Esophagus muscularis mucosa (tissue), 4 donors: ENCODE data around the gene BLNK. TPM values are rescaled to one million over a fixed set of nuclear protein-coding genes. Genes with fewer than 3 reads are reported as not detected.

ENCODE experiments used
- DNase-seq: peaks from one replicate; pipeline ENCODE4 v3.0.0-alpha.2; 2017; ENCODE audit errors: extremely low spot score
- H3K27ac ChIP-seq, 4 donors: fragments of 200-600 bp; sonication (generic); replicated peaks in 1 of 4; 1 replicate in 3 of 4; 2 replicates in 1 of 4; pipeline ENCODE4 v1.5.1; 2016 to 2019; ENCODE audit warnings: mild to moderate bottlenecking in 1 of 4
- H3K27me3 ChIP-seq, 4 donors: fragments of 200-600 bp; sonication (generic); one replicate each; pipeline versions ENCODE4 v1.5.1 to v1.6.0; 2016 to 2019
- H3K36me3 ChIP-seq, 4 donors: fragments of 200-600 bp; sonication (generic); one replicate each; pipeline ENCODE4 v1.5.1; 2016 to 2019
- H3K4me1 ChIP-seq, 4 donors: fragments of 200-600 bp; sonication (generic); one replicate each; pipeline ENCODE4 v1.5.1; 2016 to 2019
- H3K4me3 ChIP-seq, 4 donors: fragments of 200-600 bp; sonication (generic); 1 replicate in 2 of 4; 2 replicates in 2 of 4; pipeline ENCODE4 v1.5.1; 2016 to 2019; ENCODE audit warnings: mild to moderate bottlenecking in 4 of 4, moderate library complexity in 1 of 4
- H3K9me3 ChIP-seq, 4 donors: fragments of 200-600 bp; sonication (generic); 1 replicate in 3 of 4; 2 replicates in 1 of 4; pipeline ENCODE4 v1.5.1; 2016 to 2019
- EP300 ChIP-seq: sonication (generic); formaldehyde crosslinking; IDR thresholded peaks from one replicate; pipeline ENCODE4 v1.6.1; 2017; ENCODE audit warnings: antibody characterized with exemption
- POLR2A ChIP-seq: fragments of 450-650 bp; IDR thresholded peaks from one replicate; pipeline ENCODE4 v1.6.1; 2017; ENCODE audit warnings: antibody characterized with exemption, moderate library complexity, mild to moderate bottlenecking, low read depth
- POLR2AphosphoS5 ChIP-seq, 2 donors: sonication (generic); formaldehyde crosslinking; IDR thresholded peaks; one replicate each; pipeline ENCODE4 v1.6.1; 2017; ENCODE audit warnings: antibody characterized with exemption in 2 of 2
- WGBS: methylation state at CpG from one replicate; pipeline ENCODE4 v1.1.5; 2018; 5-methylcytosine and 5-hydroxymethylcytosine counted together
- intact Hi-C: fragments of 100-400 bp; cut with DNase I; formaldehyde crosslinking; loops from one replicate; pipeline ENCODE4 v1.15.1; 2023
- total RNA-seq, 4 donors: library from RNA; depleted of rRNA; stranded (reverse); fragments of >200 nt; gene quantifications; one replicate each; pipeline versions ENCODE4 v1.1.0 to v1.2.1, GENCODE V29; 2016
- TF ChIP-seq, protein P1 (sequence below), 3 experiments: fragments of 200-600 bp in 2 of 3; fragments of 450-650 bp in 1 of 3; sonication (generic) in 2 of 3; IDR thresholded peaks; one replicate each; pipeline ENCODE4 v1.5.1; 2017 to 2019; ENCODE audit warnings: antibody characterized with exemption in 3 of 3, mild to moderate bottlenecking in 2 of 3, moderate library complexity in 1 of 3

The BLNK gene
- total RNA-seq, 4 donors from 2014 or later, result 0.86 to 5.0 (median 1.1) TPM

DNA sequence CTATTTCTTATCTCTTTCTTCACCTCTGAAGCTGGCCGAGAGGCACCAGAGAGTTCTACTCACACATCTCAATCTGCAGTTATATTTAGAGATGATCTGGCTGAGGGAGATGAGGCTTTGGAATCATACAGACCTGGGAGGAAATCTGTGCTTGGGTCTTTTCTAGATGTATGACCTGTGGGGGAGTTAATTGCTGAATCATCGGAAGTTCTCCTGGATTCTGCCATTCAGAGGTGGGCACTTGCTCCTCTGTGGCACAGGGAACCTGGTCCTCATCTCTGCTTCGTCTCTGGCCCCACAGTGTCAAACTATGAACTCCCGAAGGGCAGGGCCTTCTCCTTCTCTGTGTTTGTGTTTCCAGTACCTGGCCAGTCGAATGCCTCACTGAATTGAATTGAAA lies 52.5 kb downstream of the BLNK start:
- WGBS, result 64% methylated on average over 5 of the region's 5 CpGs
- peak; percentile 29 for DNase-seq
- Histone ChIP-seq H3K4me1 (no peaks in the 10 kb centered on the region), H3K9me3 (no peaks in the 10 kb centered on the region), H3K36me3 (no peaks in the 10 kb centered on the region), H3K4me3 (no peak overlapping the region), H3K27me3 (peaks cover 0 to 22% (median 0%) of the 10 kb centered on the region in 4 donors), H3K27ac (no peak overlapping the region)
- TF ChIP-seq EP300 (no peak), POLR2AphosphoS5 (IDR thresholded peaks at IDR 0.05) (no peak), POLR2A (no peak)
- TF ChIP-seq, protein P1, sequence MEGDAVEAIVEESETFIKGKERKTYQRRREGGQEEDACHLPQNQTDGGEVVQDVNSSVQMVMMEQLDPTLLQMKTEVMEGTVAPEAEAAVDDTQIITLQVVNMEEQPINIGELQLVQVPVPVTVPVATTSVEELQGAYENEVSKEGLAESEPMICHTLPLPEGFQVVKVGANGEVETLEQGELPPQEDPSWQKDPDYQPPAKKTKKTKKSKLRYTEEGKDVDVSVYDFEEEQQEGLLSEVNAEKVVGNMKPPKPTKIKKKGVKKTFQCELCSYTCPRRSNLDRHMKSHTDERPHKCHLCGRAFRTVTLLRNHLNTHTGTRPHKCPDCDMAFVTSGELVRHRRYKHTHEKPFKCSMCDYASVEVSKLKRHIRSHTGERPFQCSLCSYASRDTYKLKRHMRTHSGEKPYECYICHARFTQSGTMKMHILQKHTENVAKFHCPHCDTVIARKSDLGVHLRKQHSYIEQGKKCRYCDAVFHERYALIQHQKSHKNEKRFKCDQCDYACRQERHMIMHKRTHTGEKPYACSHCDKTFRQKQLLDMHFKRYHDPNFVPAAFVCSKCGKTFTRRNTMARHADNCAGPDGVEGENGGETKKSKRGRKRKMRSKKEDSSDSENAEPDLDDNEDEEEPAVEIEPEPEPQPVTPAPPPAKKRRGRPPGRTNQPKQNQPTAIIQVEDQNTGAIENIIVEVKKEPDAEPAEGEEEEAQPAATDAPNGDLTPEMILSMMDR (IDR thresholded peaks at IDR 0.05), result no peak
- intact Hi-C loops, result no loop called here

DNA sequence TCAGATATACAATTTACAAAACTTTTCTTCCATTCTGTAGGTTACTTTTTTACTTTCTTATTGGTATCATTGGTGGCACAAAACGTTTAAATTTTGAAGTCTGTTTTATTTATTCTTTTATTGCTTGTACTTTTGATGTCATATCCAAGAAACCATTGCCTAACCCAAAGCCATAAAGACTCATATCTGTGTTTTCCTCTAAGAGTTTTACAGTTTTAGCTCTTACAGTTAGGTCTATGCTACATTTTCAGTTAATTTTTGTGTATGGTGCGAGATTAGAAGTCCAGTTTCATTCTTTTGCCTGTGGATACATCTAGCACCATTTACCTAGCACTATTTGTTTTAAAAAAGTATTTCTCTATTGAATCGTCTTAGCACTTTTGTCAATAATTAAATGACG lies 53.7 kb downstream of the BLNK start:
- no peak overlapping the region for H3K27ac ChIP-seq
- H3K4me1 ChIP-seq, result no peaks in the 10 kb centered on the region
- 88% methylated on average over 4 of the region's 4 CpGs for WGBS
- H3K36me3 ChIP-seq, result no peaks in the 10 kb centered on the region
- H3K9me3 ChIP-seq, result no peaks in the 10 kb centered on the region
- no peak for DNase-seq
- H3K4me3 ChIP-seq, result no peak overlapping the region
- intact Hi-C loops, result no loop called here
- peaks cover 0 to 24% (median 0%) of the 10 kb centered on the region in 4 donors for H3K27me3 ChIP-seq
- TF ChIP-seq EP300 (no peak), POLR2A (no peak), POLR2AphosphoS5 (IDR thresholded peaks at IDR 0.05) (no peak)
- TF ChIP-seq, protein P1 (IDR thresholded peaks at IDR 0.05), result no peak

GRCh38 chr10:96216775-96217174 lies 54.6 kb downstream of the BLNK start:
- TF ChIP-seq POLR2AphosphoS5 (IDR thresholded peaks at IDR 0.05) (no peak), EP300 (no peak), POLR2A (no peak)
- TF ChIP-seq, protein P1 (IDR thresholded peaks at IDR 0.05), result no peak
- no peak for DNase-seq
- Histone ChIP-seq H3K27ac (no peak overlapping the region), H3K4me1 (no peaks in the 10 kb centered on the region), H3K9me3 (no peaks in the 10 kb centered on the region), H3K36me3 (no peaks in the 10 kb centered on the region), H3K4me3 (no peak overlapping the region), H3K27me3 (peaks cover 0 to 24% (median 0%) of the 10 kb centered on the region in 4 donors)
- intact Hi-C loops, result no loop called here
- WGBS, result 85% methylated on average over 5 of the region's 5 CpGs

- TF ChIP-seq, protein P1 (IDR thresholded peaks at IDR 0.05), result no peak
- TF ChIP-seq POLR2A, result no peak
- H3K9me3 ChIP-seq, result no peaks in the 10 kb centered on the region
- no peaks in the 10 kb centered on the region for H3K4me1 ChIP-seq
- no peak overlapping the region for H3K27ac ChIP-seq
- DNase-seq, result no peak
- 82% methylated on average over 1 of the region's 1 CpG for WGBS
- peaks cover 0 to 20% (median 0%) of the 10 kb centered on the region in 4 donors for H3K27me3 ChIP-seq
- no peak overlapping the region for H3K4me3 ChIP-seq
- H3K36me3 ChIP-seq, result no peaks in the 10 kb centered on the region
- intact Hi-C loops, result no loop called here
Observed at GRCh38 chr10:96212911-96213310, 58.5 kb downstream of the BLNK start.

DNA sequence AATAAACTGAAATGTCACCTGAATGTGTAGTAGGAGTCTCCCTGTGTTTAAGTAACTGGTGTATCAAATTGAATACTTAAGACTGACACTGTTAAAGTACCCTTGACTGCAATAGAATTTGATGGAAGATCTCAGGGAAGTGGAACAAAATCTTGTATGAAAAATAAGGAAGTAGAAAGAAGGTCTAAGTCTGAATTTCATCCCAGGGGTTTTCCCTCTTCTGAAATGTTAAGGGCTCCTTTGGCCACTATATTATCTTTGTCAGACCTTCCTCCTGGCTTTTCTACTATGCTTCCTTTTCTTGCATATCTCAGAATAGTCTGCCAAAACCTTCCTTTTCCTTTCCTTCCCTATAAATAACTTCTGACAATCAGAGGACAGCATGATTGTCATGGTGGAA lies 59.6 kb downstream of the BLNK start:
- TF ChIP-seq, protein P1 (IDR thresholded peaks at IDR 0.05), result no peak
- TF ChIP-seq EP300 (no peak), POLR2AphosphoS5 (IDR thresholded peaks at IDR 0.05) (no peak), POLR2A (no peak)

More for the DNA sequence above, 59.6 kb downstream of the BLNK start:
- no peak overlapping the region for H3K4me3 ChIP-seq
- H3K27me3 ChIP-seq, result peaks cover 0 to 20% (median 0%) of the 10 kb centered on the region in 4 donors
- H3K4me1 ChIP-seq, result no peaks in the 10 kb centered on the region
- intact Hi-C loops, result no loop called here
- H3K36me3 ChIP-seq, result no peaks in the 10 kb centered on the region
- DNase-seq, result no peak
- no peak overlapping the region for H3K27ac ChIP-seq
- H3K9me3 ChIP-seq, result no peaks in the 10 kb centered on the region
